ENCODE data around the gene SPP1.

The SPP1 gene

DNA sequence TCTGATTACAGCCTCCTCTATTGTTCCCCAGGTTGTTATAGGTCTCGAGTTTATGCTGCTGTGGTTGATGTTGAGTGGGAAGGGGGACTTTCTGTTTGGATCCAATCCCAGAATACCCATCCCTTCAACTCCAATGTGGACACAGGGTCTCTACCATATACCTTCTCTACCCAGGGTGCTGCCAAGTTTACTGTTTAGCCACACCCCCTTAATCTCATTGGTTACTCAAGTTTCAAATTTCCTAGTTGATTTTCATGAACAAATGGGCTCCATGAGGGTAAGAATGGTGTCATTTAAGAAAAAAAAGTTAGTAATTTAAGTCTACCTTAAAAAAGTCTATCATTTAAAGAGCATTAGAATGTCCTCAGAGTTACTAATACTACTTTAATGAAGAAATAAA lies 3.6 kb upstream of the SPP1 start:
- Histone ChIP-seq H3K36me3 (ENCODE audit: control insufficient read depth in 2 of 2, insufficient read depth in 2 of 2, low read length in 2 of 2) (no peaks in the 10 kb centered on the region), H3K9me3 (ENCODE audit: control insufficient read depth in 2 of 2, low read length in 2 of 2) (no peaks in the 10 kb centered on the region), H3K27ac (ENCODE audit: low read depth in 2 of 2, low read length in 2 of 2) (no peak overlapping the region), H3K4me1 (ENCODE audit: control insufficient read depth in 2 of 2, insufficient read depth in 2 of 2, low read length in 2 of 2) (no peaks in the 10 kb centered on the region), H3K27me3 (ENCODE audit: control insufficient read depth in 2 of 2, insufficient read depth in 2 of 2, low read length in 2 of 2) (peaks cover 6 to 14% of the 10 kb centered on the region in 2 donors), H3K9ac (ENCODE audit: low read depth in 1 of 2, low read length in 2 of 2) (no peak overlapping the region), H3K4me3 (ENCODE audit: low read length in 2 of 2) (no peak overlapping the region)

- no peaks in the 10 kb centered on the region for H3K36me3 ChIP-seq (ENCODE audit: control insufficient read depth in 2 of 2, insufficient read depth in 2 of 2, low read length in 2 of 2)
- H3K27me3 ChIP-seq (ENCODE audit: control insufficient read depth in 2 of 2, insufficient read depth in 2 of 2, low read length in 2 of 2): peaks cover 6 to 14% of the 10 kb centered on the region in 2 donors
- H3K9ac ChIP-seq (ENCODE audit: low read depth in 1 of 2, low read length in 2 of 2): no peak overlapping the region
- no peaks in the 10 kb centered on the region for H3K4me1 ChIP-seq (ENCODE audit: control insufficient read depth in 2 of 2, insufficient read depth in 2 of 2, low read length in 2 of 2)
- no peaks in the 10 kb centered on the region for H3K9me3 ChIP-seq (ENCODE audit: control insufficient read depth in 2 of 2, low read length in 2 of 2)
- H3K27ac ChIP-seq (ENCODE audit: low read depth in 2 of 2, low read length in 2 of 2): no peak overlapping the region
- no peak overlapping the region for H3K4me3 ChIP-seq (ENCODE audit: low read length in 2 of 2)
Measured at GRCh38 chr4:87973283-87974169, 2.0 kb upstream of the SPP1 start.

- Histone ChIP-seq H3K4me1 (ENCODE audit: control insufficient read depth in 2 of 2, insufficient read depth in 2 of 2, low read length in 2 of 2) (no peaks in the 10 kb centered on the region), H3K9me3 (ENCODE audit: control insufficient read depth in 2 of 2, low read length in 2 of 2) (no peaks in the 10 kb centered on the region), H3K9ac (ENCODE audit: low read depth in 1 of 2, low read length in 2 of 2) (no peak overlapping the region), H3K27me3 (ENCODE audit: control insufficient read depth in 2 of 2, insufficient read depth in 2 of 2, low read length in 2 of 2) (peaks cover 6 to 14% of the 10 kb centered on the region in 2 donors), H3K4me3 (ENCODE audit: low read length in 2 of 2) (no peak overlapping the region), H3K36me3 (ENCODE audit: control insufficient read depth in 2 of 2, insufficient read depth in 2 of 2, low read length in 2 of 2) (no peaks in the 10 kb centered on the region), H3K27ac (ENCODE audit: low read depth in 2 of 2, low read length in 2 of 2) (no peak overlapping the region)
Measured at GRCh38 chr4:87974856-87975462, 555 bp upstream of the SPP1 start.

DNA sequence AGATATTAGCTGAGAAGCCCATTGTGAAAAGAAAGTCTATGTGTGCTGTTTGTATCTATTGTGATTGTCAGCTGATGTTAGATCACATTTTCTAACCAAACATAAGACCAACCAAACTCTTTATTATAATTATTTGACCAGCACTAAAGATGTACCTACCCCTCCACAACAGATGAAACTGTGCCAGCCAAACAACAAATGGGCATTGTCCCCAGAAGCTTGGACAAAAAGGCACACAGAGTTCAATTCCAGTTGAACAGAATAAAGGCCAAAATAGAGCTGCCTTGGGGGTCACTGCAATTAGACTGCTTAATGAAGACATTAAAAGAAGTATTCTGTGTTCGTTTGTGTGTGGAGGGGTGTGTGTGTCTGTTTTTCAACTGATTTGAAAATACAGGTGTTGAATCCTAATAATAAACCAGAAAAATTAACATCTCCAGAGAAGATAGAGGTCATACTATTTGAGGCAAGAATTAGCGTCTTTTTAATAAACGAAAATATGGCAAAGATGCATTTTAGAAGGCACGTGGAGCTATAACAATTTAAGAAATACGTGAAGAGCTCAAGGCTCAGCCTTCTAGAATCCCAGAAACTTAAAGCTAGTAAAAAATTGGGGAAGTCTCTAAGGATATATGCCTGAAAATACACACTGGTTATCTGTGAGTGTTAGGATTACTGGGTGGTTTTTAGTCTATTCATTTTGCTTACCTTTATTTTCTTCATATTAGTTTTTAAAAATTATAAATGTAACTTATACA lies 2.2 kb downstream of the SPP1 start:
- H3K27ac ChIP-seq (ENCODE audit: low read depth in 2 of 2, low read length in 2 of 2): no peak overlapping the region
- no peak overlapping the region for H3K4me3 ChIP-seq (ENCODE audit: low read length in 2 of 2)
- H3K36me3 ChIP-seq (ENCODE audit: control insufficient read depth in 2 of 2, insufficient read depth in 2 of 2, low read length in 2 of 2): no peaks in the 10 kb centered on the region
- no peaks in the 10 kb centered on the region for H3K4me1 ChIP-seq (ENCODE audit: control insufficient read depth in 2 of 2, insufficient read depth in 2 of 2, low read length in 2 of 2)
- H3K9ac ChIP-seq (ENCODE audit: low read depth in 1 of 2, low read length in 2 of 2): no peak overlapping the region
- H3K9me3 ChIP-seq (ENCODE audit: control insufficient read depth in 2 of 2, low read length in 2 of 2): no peaks in the 10 kb centered on the region
- H3K27me3 ChIP-seq (ENCODE audit: control insufficient read depth in 2 of 2, insufficient read depth in 2 of 2, low read length in 2 of 2): peaks cover 6 to 14% of the 10 kb centered on the region in 2 donors

DNA sequence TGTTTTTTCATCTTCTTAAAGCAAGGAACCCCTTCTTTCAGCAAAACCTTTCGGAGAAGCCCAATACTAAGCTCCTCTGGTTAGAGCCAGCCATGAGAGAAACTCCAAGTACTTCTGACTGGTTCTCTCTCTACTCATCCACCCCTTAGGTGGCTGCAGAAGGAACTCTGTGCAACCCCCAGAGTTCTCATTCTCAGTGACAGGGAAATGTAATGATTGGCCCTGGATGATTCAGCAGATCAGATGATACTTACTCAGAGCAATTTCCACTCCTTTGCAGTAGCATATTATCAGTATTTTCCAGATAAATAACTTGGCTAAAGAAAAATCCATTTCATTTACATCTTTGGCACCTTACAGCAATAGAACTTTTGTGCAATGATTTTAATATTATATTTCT lies 3.2 kb downstream of the SPP1 start:
- H3K36me3 ChIP-seq (ENCODE audit: control insufficient read depth in 2 of 2, insufficient read depth in 2 of 2, low read length in 2 of 2): no peaks in the 10 kb centered on the region
- H3K9me3 ChIP-seq (ENCODE audit: control insufficient read depth in 2 of 2, low read length in 2 of 2): no peaks in the 10 kb centered on the region
- peaks cover 2 to 11% of the 10 kb centered on the region in 2 donors for H3K27me3 ChIP-seq (ENCODE audit: control insufficient read depth in 2 of 2, insufficient read depth in 2 of 2, low read length in 2 of 2)
- H3K4me3 ChIP-seq (ENCODE audit: low read length in 2 of 2): no peak overlapping the region
- no peak overlapping the region for H3K9ac ChIP-seq (ENCODE audit: low read depth in 1 of 2, low read length in 2 of 2)
- H3K27ac ChIP-seq (ENCODE audit: low read depth in 2 of 2, low read length in 2 of 2): no peak overlapping the region
- no peaks in the 10 kb centered on the region for H3K4me1 ChIP-seq (ENCODE audit: control insufficient read depth in 2 of 2, insufficient read depth in 2 of 2, low read length in 2 of 2)

DNA sequence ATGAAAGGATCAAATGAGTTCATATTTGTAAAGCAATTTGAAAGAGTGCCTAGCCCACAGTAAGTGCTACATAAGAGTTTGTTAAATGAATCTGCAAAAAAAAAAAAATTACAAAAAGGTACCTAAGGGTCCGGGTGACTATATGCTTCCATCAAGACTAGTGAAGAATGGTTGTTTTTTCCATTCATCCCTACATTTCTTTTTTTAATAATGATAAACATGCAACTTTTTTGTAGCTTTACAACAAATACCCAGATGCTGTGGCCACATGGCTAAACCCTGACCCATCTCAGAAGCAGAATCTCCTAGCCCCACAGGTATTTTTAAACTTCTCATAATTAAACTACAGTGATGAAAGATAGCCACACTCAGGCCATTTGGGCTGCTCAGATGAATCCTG lies 4.3 kb downstream of the SPP1 start:
- H3K4me3 ChIP-seq (ENCODE audit: low read length in 2 of 2): no peak overlapping the region
- H3K36me3 ChIP-seq (ENCODE audit: control insufficient read depth in 2 of 2, insufficient read depth in 2 of 2, low read length in 2 of 2): no peaks in the 10 kb centered on the region
- H3K27ac ChIP-seq (ENCODE audit: low read depth in 2 of 2, low read length in 2 of 2): no peak overlapping the region

GRCh38 chr4:87981486-87981885 lies 6.0 kb downstream of the SPP1 start:
- no peaks in the 10 kb centered on the region for H3K9me3 ChIP-seq (ENCODE audit: control insufficient read depth in 2 of 2, low read length in 2 of 2)
- no peaks in the 10 kb centered on the region for H3K27me3 ChIP-seq (ENCODE audit: control insufficient read depth in 2 of 2, insufficient read depth in 2 of 2, low read length in 2 of 2)
- no peak overlapping the region for H3K4me3 ChIP-seq (ENCODE audit: low read length in 2 of 2)
- H3K9ac ChIP-seq (ENCODE audit: low read depth in 1 of 2, low read length in 2 of 2): no peak overlapping the region
- no peak overlapping the region for H3K27ac ChIP-seq (ENCODE audit: low read depth in 2 of 2, low read length in 2 of 2)
- no peaks in the 10 kb centered on the region for H3K36me3 ChIP-seq (ENCODE audit: control insufficient read depth in 2 of 2, insufficient read depth in 2 of 2, low read length in 2 of 2)
- H3K4me1 ChIP-seq (ENCODE audit: control insufficient read depth in 2 of 2, insufficient read depth in 2 of 2, low read length in 2 of 2): no peaks in the 10 kb centered on the region

More for the DNA sequence above, 4.3 kb downstream of the SPP1 start:
- Histone ChIP-seq H3K9me3 (ENCODE audit: control insufficient read depth in 2 of 2, low read length in 2 of 2) (no peaks in the 10 kb centered on the region), H3K9ac (ENCODE audit: low read depth in 1 of 2, low read length in 2 of 2) (no peak overlapping the region), H3K27me3 (ENCODE audit: control insufficient read depth in 2 of 2, insufficient read depth in 2 of 2, low read length in 2 of 2) (peaks cover 2 to 7% of the 10 kb centered on the region in 2 donors), H3K4me1 (ENCODE audit: control insufficient read depth in 2 of 2, insufficient read depth in 2 of 2, low read length in 2 of 2) (no peaks in the 10 kb centered on the region)

DNA sequence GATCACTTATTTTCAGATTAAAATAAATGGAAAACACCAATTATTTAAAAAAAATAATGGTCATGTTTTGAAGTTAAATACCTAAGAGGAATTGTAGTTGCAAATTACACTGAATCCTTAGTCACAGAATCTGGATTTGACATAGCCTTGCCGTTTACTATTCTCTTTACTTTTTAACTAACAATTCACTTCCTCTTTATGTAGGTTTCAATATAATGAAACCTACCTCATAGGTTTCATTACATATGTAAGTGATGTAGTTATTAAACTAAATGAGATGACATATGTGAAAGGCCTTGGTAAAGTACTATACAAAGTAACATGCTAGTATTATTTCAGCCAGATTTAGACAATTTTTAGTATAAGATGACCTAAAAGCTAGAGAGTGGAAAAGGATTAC lies 6.5 kb downstream of the SPP1 start:
- no peak overlapping the region for H3K27ac ChIP-seq (ENCODE audit: low read depth in 2 of 2, low read length in 2 of 2)
- H3K4me1 ChIP-seq (ENCODE audit: control insufficient read depth in 2 of 2, insufficient read depth in 2 of 2, low read length in 2 of 2): no peaks in the 10 kb centered on the region
- no peaks in the 10 kb centered on the region for H3K27me3 ChIP-seq (ENCODE audit: control insufficient read depth in 2 of 2, insufficient read depth in 2 of 2, low read length in 2 of 2)
- no peaks in the 10 kb centered on the region for H3K36me3 ChIP-seq (ENCODE audit: control insufficient read depth in 2 of 2, insufficient read depth in 2 of 2, low read length in 2 of 2)
- no peaks in the 10 kb centered on the region for H3K9me3 ChIP-seq (ENCODE audit: control insufficient read depth in 2 of 2, low read length in 2 of 2)
- H3K4me3 ChIP-seq (ENCODE audit: low read length in 2 of 2): no peak overlapping the region
- no peak overlapping the region for H3K9ac ChIP-seq (ENCODE audit: low read depth in 1 of 2, low read length in 2 of 2)

- H3K27ac ChIP-seq (ENCODE audit: low read depth in 2 of 2, low read length in 2 of 2): no peak overlapping the region
- no peaks in the 10 kb centered on the region for H3K27me3 ChIP-seq (ENCODE audit: control insufficient read depth in 2 of 2, insufficient read depth in 2 of 2, low read length in 2 of 2)
- no peaks in the 10 kb centered on the region for H3K36me3 ChIP-seq (ENCODE audit: control insufficient read depth in 2 of 2, insufficient read depth in 2 of 2, low read length in 2 of 2)
- H3K9me3 ChIP-seq (ENCODE audit: control insufficient read depth in 2 of 2, low read length in 2 of 2): no peaks in the 10 kb centered on the region
- no peak overlapping the region for H3K9ac ChIP-seq (ENCODE audit: low read depth in 1 of 2, low read length in 2 of 2)
- H3K4me3 ChIP-seq (ENCODE audit: low read length in 2 of 2): no peak overlapping the region
- no peaks in the 10 kb centered on the region for H3K4me1 ChIP-seq (ENCODE audit: control insufficient read depth in 2 of 2, insufficient read depth in 2 of 2, low read length in 2 of 2)
Measured at GRCh38 chr4:87982446-87983010, 7.0 kb downstream of the SPP1 start.

- Histone ChIP-seq H3K9me3 (ENCODE audit: control insufficient read depth in 2 of 2, low read length in 2 of 2) (no peaks in the 10 kb centered on the region), H3K4me1 (ENCODE audit: control insufficient read depth in 2 of 2, insufficient read depth in 2 of 2, low read length in 2 of 2) (no peaks in the 10 kb centered on the region), H3K4me3 (ENCODE audit: low read length in 2 of 2) (no peak overlapping the region), H3K27ac (ENCODE audit: low read depth in 2 of 2, low read length in 2 of 2) (no peak overlapping the region), H3K27me3 (ENCODE audit: control insufficient read depth in 2 of 2, insufficient read depth in 2 of 2, low read length in 2 of 2) (no peaks in the 10 kb centered on the region), H3K36me3 (ENCODE audit: control insufficient read depth in 2 of 2, insufficient read depth in 2 of 2, low read length in 2 of 2) (no peaks in the 10 kb centered on the region), H3K9ac (ENCODE audit: low read depth in 1 of 2, low read length in 2 of 2) (no peak overlapping the region)
Measured at GRCh38 chr4:87983996-87984395, 8.5 kb downstream of the SPP1 start.
